Esophagus squamous epithelium (tissue), 4 donors: ENCODE measurements around the gene ABCA9.

Experiments used
- POLR2A ChIP-seq, 4 donors: fragments of 450-650 bp; IDR thresholded peaks; one replicate each; pipeline ENCODE4 v1.6.1; 2017; ENCODE audit warnings: antibody characterized with exemption in 4 of 4, mild to moderate bottlenecking in 4 of 4, moderate library complexity in 3 of 4
- TF ChIP-seq, protein P1 (sequence below), 6 experiments: fragments of 450-650 bp in 4 of 6; fragments of 200-600 bp in 2 of 6; sonication (generic) in 2 of 6; IDR thresholded peaks; one replicate each; pipeline ENCODE4 v1.5.1; 2016 to 2019; ENCODE audit warnings: antibody characterized with exemption in 6 of 6, mild to moderate bottlenecking in 4 of 6, moderate library complexity in 4 of 6

DNA sequence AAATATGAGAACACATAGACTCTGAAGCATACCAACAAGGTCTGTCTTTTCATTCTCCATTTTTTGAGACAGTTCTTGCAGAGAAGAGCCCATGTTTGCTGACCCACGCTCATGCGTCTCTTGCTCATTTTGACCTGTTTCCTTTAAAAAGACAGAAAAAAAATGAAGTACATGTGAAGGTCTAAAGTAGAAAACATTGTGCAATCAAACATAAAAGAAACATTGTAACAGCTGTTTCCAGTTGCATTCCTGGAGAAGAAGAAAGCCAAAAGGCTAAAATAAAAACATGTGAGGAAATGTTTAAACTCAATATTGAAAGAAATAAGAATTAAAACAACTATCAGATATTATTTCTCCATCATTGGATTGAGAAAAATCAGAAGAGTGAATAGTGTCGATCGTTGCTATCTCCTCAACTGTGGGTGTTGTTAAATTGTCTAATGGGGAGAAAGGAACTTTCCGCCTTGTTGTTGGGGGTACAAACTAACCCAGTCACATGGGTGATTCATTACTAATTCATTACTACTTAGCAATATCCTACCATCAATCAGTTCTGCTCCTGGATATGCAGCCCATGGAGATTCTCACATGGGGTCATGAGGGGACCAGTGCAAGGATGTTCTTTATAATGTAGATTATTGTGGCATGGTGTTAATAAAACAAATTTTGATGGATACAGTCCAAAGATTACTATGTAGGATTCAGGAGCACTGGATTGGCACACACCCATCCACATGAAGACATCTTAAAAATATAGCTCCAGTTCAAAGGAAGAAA is 9.5 kb downstream of the ABCA9 start:
- TF ChIP-seq, protein P1, sequence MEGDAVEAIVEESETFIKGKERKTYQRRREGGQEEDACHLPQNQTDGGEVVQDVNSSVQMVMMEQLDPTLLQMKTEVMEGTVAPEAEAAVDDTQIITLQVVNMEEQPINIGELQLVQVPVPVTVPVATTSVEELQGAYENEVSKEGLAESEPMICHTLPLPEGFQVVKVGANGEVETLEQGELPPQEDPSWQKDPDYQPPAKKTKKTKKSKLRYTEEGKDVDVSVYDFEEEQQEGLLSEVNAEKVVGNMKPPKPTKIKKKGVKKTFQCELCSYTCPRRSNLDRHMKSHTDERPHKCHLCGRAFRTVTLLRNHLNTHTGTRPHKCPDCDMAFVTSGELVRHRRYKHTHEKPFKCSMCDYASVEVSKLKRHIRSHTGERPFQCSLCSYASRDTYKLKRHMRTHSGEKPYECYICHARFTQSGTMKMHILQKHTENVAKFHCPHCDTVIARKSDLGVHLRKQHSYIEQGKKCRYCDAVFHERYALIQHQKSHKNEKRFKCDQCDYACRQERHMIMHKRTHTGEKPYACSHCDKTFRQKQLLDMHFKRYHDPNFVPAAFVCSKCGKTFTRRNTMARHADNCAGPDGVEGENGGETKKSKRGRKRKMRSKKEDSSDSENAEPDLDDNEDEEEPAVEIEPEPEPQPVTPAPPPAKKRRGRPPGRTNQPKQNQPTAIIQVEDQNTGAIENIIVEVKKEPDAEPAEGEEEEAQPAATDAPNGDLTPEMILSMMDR (IDR thresholded peaks at IDR 0.05) = no peak
- no peak for TF ChIP-seq POLR2A (IDR thresholded peaks at IDR 0.05)
